K562 (cell line): ENCODE results near the gene E2F1. TPM values are rescaled to one million over a fixed set of nuclear protein-coding genes. Genes with fewer than 3 reads are reported as not detected.

ENCODE experiments used
- ATAC-seq: fragments of 200-7000 bp; cut with Tn5 transposase; 3 replicates; pipeline ENCODE4 v1.9.1; 2020; ENCODE audit warnings: moderate library complexity
- BruUV-seq: library from RNA; stranded (reverse); fragments of 400-500 nt; replicated peaks from 2 replicates; lab custom pipeline; 2021; lab: Mats Ljungman, UMichigan
- CTCF ChIA-PET: fragments of 300-600 bp; formaldehyde crosslinking; extraction: SDS; loops from one replicate; lab custom pipeline; 2021; ENCODE audit warnings: low intra/inter-chr PET ratio; lab: Yijun Ruan, JAX
- POLR2A ChIA-PET: fragments of 300-600, 350-650 bp; sonication (Branson Sonifier 250); formaldehyde crosslinking; extraction: SDS; loops from one replicate; lab custom pipeline; 2021; ENCODE audit warnings: antibody characterized with exemption, inconsistent platforms; lab: Yijun Ruan, JAX
- DNase-seq, 4 experiments: peaks; one replicate each; pipeline versions ENCODE4 v3.0.0 to v3.0.0-alpha.2; 2011 to 2018; ENCODE audit warnings: low spot score in 3 of 4, mixed read lengths in 3 of 4; ENCODE audit errors: extremely low read depth in 1 of 4
- FAIRE-seq: peaks from 2 replicates; lab custom pipeline; 2011; peaks lifted over from hg19 to GRCh38; lab: Jason Lieb, UNC
- H2AFZ ChIP-seq: 2 replicates; pipeline ENCODE4 v1.6.0; 2011; ENCODE audit warnings: low read depth, low read length, control low read depth, inconsistent platforms
- H3K27ac ChIP-seq: fragments of 200-600 bp; 3 replicates; pipeline ENCODE4 v1.8.0; 2011; ENCODE audit warnings: low read depth, mild to moderate bottlenecking, control low read depth, inconsistent platforms, low read length, moderate library complexity, mixed read lengths; ENCODE audit errors: extremely low read depth
- H3K27me3 ChIP-seq, 2 experiments: fragments of 300-600 bp in 1 of 2; 2 replicates in 1 of 2; 3 replicates in 1 of 2; pipeline versions ENCODE4 v1.6.0 to v1.8.0; 2011; ENCODE audit warnings: inconsistent platforms in 2 of 2, low read length in 2 of 2, mild to moderate bottlenecking in 1 of 2, mixed read lengths in 1 of 2, moderate library complexity in 1 of 2; ENCODE audit not compliant: control insufficient read depth in 2 of 2, insufficient read depth in 2 of 2
- H3K36me3 ChIP-seq: fragments of 300-600 bp; 3 replicates; pipeline ENCODE4 v1.8.0; 2011; ENCODE audit warnings: mild to moderate bottlenecking, low read length, inconsistent platforms; ENCODE audit not compliant: control insufficient read depth, insufficient read depth
- H3K4me1 ChIP-seq, 2 experiments: fragments of 200-600 bp in 1 of 2; replicated peaks in 1 of 2; 2 replicates in 1 of 2; 3 replicates in 1 of 2; pipeline versions ENCODE4 v1.5.1 to v1.8.0; 2011; ENCODE audit warnings: inconsistent platforms in 2 of 2, low read length in 2 of 2, mild to moderate bottlenecking in 1 of 2, mixed read lengths in 1 of 2, moderate library complexity in 1 of 2; ENCODE audit not compliant: control insufficient read depth in 2 of 2, insufficient read depth in 2 of 2
- H3K4me2 ChIP-seq: 2 replicates; pipeline ENCODE4 v1.6.1; 2011; ENCODE audit warnings: low read length, control low read depth, inconsistent platforms, mixed read lengths; ENCODE audit not compliant: insufficient read depth
- H3K4me3 ChIP-seq: fragments of 200-600 bp; sonication (generic), shearing (Covaris generic); 2 replicates; pipeline ENCODE4 v1.5.1; 2016; ENCODE audit warnings: control low read depth, inconsistent platforms
- H3K79me2 ChIP-seq: fragments of 200-600 bp; 3 replicates; pipeline ENCODE4 v1.8.0; 2011; ENCODE audit warnings: low read length, inconsistent platforms; ENCODE audit not compliant: control insufficient read depth, insufficient read depth
- H3K9ac ChIP-seq, 2 experiments: 2 replicates each; pipeline versions ENCODE4 v1.6.0 to v1.6.1; 2011; ENCODE audit warnings: low read depth in 2 of 2, low read length in 2 of 2, control low read depth in 1 of 2, inconsistent platforms in 1 of 2, mild to moderate bottlenecking in 1 of 2, mixed read lengths in 1 of 2; ENCODE audit not compliant: insufficient read depth in 1 of 2
- H3K9me1 ChIP-seq: one replicate; pipeline ENCODE4 v1.6.0; 2011; ENCODE audit warnings: inconsistent platforms, mild to moderate bottlenecking, low read length, moderate library complexity; ENCODE audit not compliant: control insufficient read depth, insufficient read depth
- H3K9me3 ChIP-seq: replicated peaks from 2 replicates; pipeline ENCODE4 v1.5.1; 2011; ENCODE audit warnings: low read depth, low read length, inconsistent platforms; ENCODE audit not compliant: control insufficient read depth, insufficient read depth
- H4K20me1 ChIP-seq: replicated peaks from 2 replicates; pipeline ENCODE4 v1.6.1; 2011; ENCODE audit warnings: low read length, inconsistent platforms, mixed read lengths; ENCODE audit not compliant: control insufficient read depth, insufficient read depth
- ATF6 ChIP-seq: sonication (generic); formaldehyde crosslinking; IDR thresholded peaks from 2 replicates; pipeline ENCODE4 v1.4.0; 2020; ENCODE audit warnings: mild to moderate bottlenecking, missing genetic modification reagents
- CBFA2T3 ChIP-seq: fragments of 450-650 bp; IDR thresholded peaks from 2 replicates; pipeline ENCODE4 v1.6.1; 2017
- HMBOX1 ChIP-seq: sonication (generic); IDR thresholded peaks from 2 replicates; pipeline ENCODE4 v1.6.1; 2016
- KAT2B ChIP-seq: IDR thresholded peaks from one replicate; pipeline ENCODE4 v1.6.1; 2012; ENCODE audit warnings: low read depth, mild to moderate bottlenecking, control low read depth, inconsistent platforms, low read length, moderate library complexity
- MEIS2 ChIP-seq: fragments of 450-650 bp; IDR thresholded peaks from 2 replicates; pipeline ENCODE4 v1.6.1; 2014; ENCODE audit warnings: mild to moderate bottlenecking; ENCODE audit not compliant: partially characterized antibody
- NR2C2 ChIP-seq, 2 experiments: fragments of 200-800 bp in 1 of 2; sonication (Bioruptor generic) in 1 of 2; sonication (generic) in 1 of 2; formaldehyde crosslinking in 1 of 2; IDR thresholded peaks; 2 replicates each; pipeline versions ENCODE4 v1.6.1 to v1.8.0; 2016 to 2022; ENCODE audit warnings: mild to moderate bottlenecking in 1 of 2, missing compliant biosample characterization in 1 of 2, missing genetic modification characterization in 1 of 2, missing genetic modification reagents in 1 of 2
- POLR3A ChIP-seq: IDR thresholded peaks from 2 replicates; pipeline ENCODE4 v1.6.1; 2011; ENCODE audit warnings: borderline replicate concordance, mild to moderate bottlenecking, moderate library complexity; ENCODE audit not compliant: insufficient read length, insufficient read depth; ENCODE audit errors: extremely low read depth
- PYGO2 ChIP-seq: fragments of 450-650 bp; IDR thresholded peaks from 2 replicates; pipeline ENCODE4 v1.6.1; 2016; ENCODE audit warnings: mild to moderate bottlenecking, missing genetic modification characterization, moderate library complexity, missing compliant biosample characterization
- SAP30 ChIP-seq: fragments of 200-600 bp; sonication (generic); IDR thresholded peaks from 2 replicates; pipeline ENCODE4 v1.6.1; 2012; ENCODE audit warnings: borderline replicate concordance, low read depth, mild to moderate bottlenecking, moderate library complexity, low read length, control low read depth, inconsistent platforms; ENCODE audit not compliant: insufficient read depth, poor library complexity, severe bottlenecking
- TCFL5 ChIP-seq: fragments of 250-450 bp; sonication (Bioruptor Pico); conservative IDR thresholded peaks from 2 replicates; pipeline ENCODE4 v1.6.1; 2021; ENCODE audit warnings: mild to moderate bottlenecking, moderate library complexity, matching md5 sums
- TEAD4 ChIP-seq, 2 experiments: sonication (generic) in 1 of 2; formaldehyde crosslinking in 1 of 2; IDR thresholded peaks; 2 replicates each; pipeline versions ENCODE4 v1.6.1 to v1.8.0; 2012 to 2022; ENCODE audit warnings: borderline replicate concordance in 1 of 2, inconsistent platforms in 1 of 2, low read length in 1 of 2, mild to moderate bottlenecking in 1 of 2, missing genetic modification reagents in 1 of 2
- ZHX1 ChIP-seq: fragments of 150-350 bp; conservative IDR thresholded peaks from 2 replicates; pipeline ENCODE4 v1.6.1; 2014; ENCODE audit warnings: low read length
- ZNF584 ChIP-seq: fragments of 200-800 bp; sonication (Bioruptor generic); IDR thresholded peaks from 2 replicates; pipeline ENCODE4 v1.6.1; 2016; ENCODE audit warnings: low read depth, mild to moderate bottlenecking, missing genetic modification characterization, missing compliant biosample characterization
- ZNF586 ChIP-seq: fragments of 450-650 bp; formaldehyde crosslinking; conservative IDR thresholded peaks from 2 replicates; pipeline ENCODE4 v1.4.0; 2020; ENCODE audit warnings: mild to moderate bottlenecking, moderate library complexity
- WGBS: fragments of 100-300 bp; shearing (Covaris generic); methylation state at CpG from one replicate; pipeline ENCODE4 v1.1.6; 2016; ENCODE audit warnings: low coverage, mixed read lengths; ENCODE audit not compliant: insufficient coverage; ENCODE audit errors: missing lambda C conversion rate; 5-methylcytosine and 5-hydroxymethylcytosine counted together
- in situ Hi-C: fragments of 300-500 bp; cut with MboI; formaldehyde crosslinking; loops from 4 replicates; pipeline ENCODE4 v1.15.0; 2018; ENCODE audit warnings: inconsistent platforms, mixed read lengths
- intact Hi-C: fragments of 100-400 bp; cut with micrococcal nuclease; formaldehyde crosslinking; loops from 2 replicates; pipeline ENCODE4 v1.14.2; 2022
- polyA plus RNA-seq, 8 experiments: library from polyadenylated mRNA; depleted of rRNA in 4 of 8; stranded (reverse) in 5 of 8; unstranded in 3 of 8; fragments of >200 nt; fragmentation: Nextera tagmentation in 2 of 8; fragmentation: Illumina TruSeq in 1 of 8; extraction: Ambion mirVana in 2 of 8; extraction: Trizol in 1 of 8; gene quantifications; 2 replicates each; pipeline versions ENCODE4 v1.2.1 to v1.2.3, GENCODE V29; 2011 to 2014; ENCODE audit warnings: inconsistent platforms in 1 of 8, missing spikeins in 1 of 8
- total RNA-seq, 7 experiments: library from RNA; depleted of rRNA in 6 of 7; stranded (reverse); fragments of >200 nt in 6 of 7; fragmentation: Illumina TruSeq in 2 of 7; extraction: Trizol in 2 of 7; gene quantifications; 2 replicates each; pipeline versions ENCODE4 v1.2.1 to v1.2.3, GENCODE V29; 2011 to 2021; ENCODE audit warnings: low replicate concordance in 1 of 7

The E2F1 gene
- total and polyA plus RNA-seq, 9 of the 15 experiments (the other 6 are each of a cell fraction or from before 2014, with no cell fraction given) = 0.14 to 30.6 (median 13.1) TPM

GRCh38 chr20:33630507-33630906 is 55.7 kb downstream of the E2F1 start (continued):
- TF ChIP-seq HMBOX1 (0 out of 2 replicates have a peak, but pooled peaks have one; percentile 18), MEIS2 (peak; percentile 90), CBFA2T3 (no peak)

GRCh38 chr20:33629979-33630378 is 56.2 kb downstream of the E2F1 start:
- in situ Hi-C loops = no loop called here
- ChIA-PET POLR2A (interaction anchor here (0.7 to 1.7 kb wide), 3 partner anchors 13 to 29 kb away, joined by 3 to 5 read pairs (median 3); no protein-coding TSS in a partner anchor), CTCF (no interaction called here)
- 83% methylated on average over 5 of the region's 5 CpGs for WGBS
- Histone ChIP-seq H3K9ac (no peak overlapping the region), H3K36me3 (peaks cover 32% of the 10 kb centered on the region; the same call in 2 of the 3 replicates), H3K9me1 (no peaks in the 10 kb centered on the region), H3K4me3 (no peak overlapping the region), H3K4me1 (peaks cover 5 to 10% of the 10 kb centered on the region in 2 experiments; a peak in 3 of 5 replicates), H3K4me2 (no peak overlapping the region), H2AFZ (no peak overlapping the region), H3K79me2 (no peaks in the 10 kb centered on the region), H3K27ac (no peak overlapping the region), H3K27me3 (no peaks in the 10 kb centered on the region), H3K9me3 (no peaks in the 10 kb centered on the region), H4K20me1 (no peaks in the 10 kb centered on the region)
- intact Hi-C loops = no loop called here
- no TSS peak for BruUV-seq
- DNase-seq (no peak), FAIRE-seq (no peak), ATAC-seq (no peak)
- TF ChIP-seq ZHX1 = no peak
- TF ChIP-seq TCFL5 (CRISPR knock-in tag) = no peak
- TF ChIP-seq NR2C2 (CRISPR knock-in tag; IDR thresholded peaks at IDR 0.05) = no peak
- TF ChIP-seq NR2C2 (tag; IDR thresholded peaks at IDR 0.05) = no peak
- no peak for TF ChIP-seq PYGO2 (tag)
- no peak for TF ChIP-seq TEAD4 (IDR thresholded peaks at IDR 0.05; ENCODE audit: low read length)
- no peak for TF ChIP-seq TEAD4 (CRISPR knock-in tag; IDR thresholded peaks at IDR 0.05; ENCODE audit: borderline replicate concordance)
- TF ChIP-seq SAP30 = no peak
- TF ChIP-seq ZNF586 (CRISPR knock-in tag) = no peak
- no peak for TF ChIP-seq POLR3A
- no peak for TF ChIP-seq ZNF584 (CRISPR knock-in tag)
- no peak for TF ChIP-seq KAT2B
- TF ChIP-seq ATF6 (CRISPR knock-in tag) = no peak
